Uterus (tissue), 4 donors: ENCODE results near the gene RTCA. TPM values are rescaled to one million over a fixed set of nuclear protein-coding genes. Genes with fewer than 3 reads are reported as not detected.
"Not testable (repeated sequence)": the region's sequence is repeated elsewhere in the genome, so short reads cannot be mapped to it uniquely, and the experiment has no call there.

ENCODE experiments used
- DNase-seq, 2 donors: peaks; one replicate each; pipeline ENCODE4 v3.0.0-alpha.2; 2019 to 2020
- H3K27ac ChIP-seq, 2 donors: fragments of 200-600 bp; sonication (generic); 1 replicate in 1 of 2; 2 replicates in 1 of 2; pipeline ENCODE4 v1.5.1; 2016 to 2018
- H3K27me3 ChIP-seq, 2 donors: fragments of 200-600 bp; sonication (generic); one replicate each; pipeline ENCODE4 v1.5.1; 2018 to 2019; ENCODE audit warnings: control low read depth in 1 of 2
- H3K36me3 ChIP-seq, 2 donors: fragments of 200-600 bp; sonication (generic); one replicate each; pipeline ENCODE4 v1.5.1; 2019; ENCODE audit warnings: control low read depth in 1 of 2
- H3K4me1 ChIP-seq, 2 donors: fragments of 200-600 bp; sonication (generic); one replicate each; pipeline ENCODE4 v1.5.1; 2018 to 2019; ENCODE audit warnings: control low read depth in 1 of 2
- H3K4me3 ChIP-seq, 2 donors: fragments of 200-600 bp; sonication (generic); 1 replicate in 1 of 2; 2 replicates in 1 of 2; pipeline ENCODE4 v1.5.1; 2018 to 2019; ENCODE audit warnings: mild to moderate bottlenecking in 1 of 2
- H3K9me3 ChIP-seq, 2 donors: fragments of 200-600 bp; sonication (generic); one replicate each; pipeline ENCODE4 v1.5.1; 2019; ENCODE audit warnings: control low read depth in 1 of 2
- CTCF ChIP-seq, 4 experiments: fragments of 200-600 bp in 2 of 4; fragments of 450-650 bp in 2 of 4; sonication (generic) in 2 of 4; IDR thresholded peaks; one replicate each; pipeline ENCODE4 v1.5.1; 2016 to 2019; ENCODE audit warnings: antibody characterized with exemption in 4 of 4, mild to moderate bottlenecking in 2 of 4, moderate library complexity in 1 of 4
- POLR2A ChIP-seq, 2 donors: fragments of 450-650 bp; IDR thresholded peaks; one replicate each; pipeline ENCODE4 v1.6.1; 2016; ENCODE audit warnings: antibody characterized with exemption in 2 of 2, mild to moderate bottlenecking in 1 of 2, moderate library complexity in 1 of 2
- intact Hi-C: fragments of 100-400 bp; cut with DNase I; formaldehyde crosslinking; loops from one replicate; pipeline ENCODE4 v1.15.1; 2023; ENCODE audit warnings: low total_unique reads
- total RNA-seq, 4 donors: library from RNA; depleted of rRNA in 3 of 4; stranded (reverse); fragments of >200 nt in 3 of 4; gene quantifications; one replicate each; pipeline versions ENCODE4 v1.1.0 to v1.2.4, GENCODE V29; 2014 to 2023
- donor health status: DM: yes; HTN: yes; CAD: no.

The RTCA gene
- total RNA-seq, 4 donors from 2014 or later: 8.7 to 29.5 (median 14.8) TPM

GRCh38 chr1:100229681-100230443 lies 36.2 kb upstream of the RTCA start:
- no peak for DNase-seq
- intact Hi-C loops: no loop called here
- Histone ChIP-seq H3K27ac (no peak overlapping the region), H3K4me1 (no peaks in the 10 kb centered on the region), H3K27me3 (no peaks in the 10 kb centered on the region), H3K9me3 (no peaks in the 10 kb centered on the region), H3K4me3 (no peak overlapping the region), H3K36me3 (peaks cover 0 to 1% of the 10 kb centered on the region in 2 donors)
- no peak for TF ChIP-seq CTCF (IDR thresholded peaks at IDR 0.05)
- TF ChIP-seq POLR2A (IDR thresholded peaks at IDR 0.05): no peak

GRCh38 chr1:100230765-100231164 lies 35.3 kb upstream of the RTCA start:
- DNase-seq: no peak
- intact Hi-C loops: no loop called here
- H3K36me3 ChIP-seq: peaks cover 0 to 1% of the 10 kb centered on the region in 2 donors

GRCh38 chr1:100231721-100232120 lies 34.3 kb upstream of the RTCA start:
- TF ChIP-seq POLR2A (IDR thresholded peaks at IDR 0.05): no peak
- no peak for TF ChIP-seq CTCF (IDR thresholded peaks at IDR 0.05)
- H3K36me3 ChIP-seq: no peaks in the 10 kb centered on the region
- no peaks in the 10 kb centered on the region for H3K4me1 ChIP-seq
- H3K27ac ChIP-seq: no peak overlapping the region
- H3K4me3 ChIP-seq: no peak overlapping the region
- no peaks in the 10 kb centered on the region for H3K27me3 ChIP-seq
- intact Hi-C loops: no loop called here
- no peak for DNase-seq
- H3K9me3 ChIP-seq: no peaks in the 10 kb centered on the region

More at GRCh38 chr1:100230765-100231164, 35.3 kb upstream of the RTCA start:
- Histone ChIP-seq H3K4me1 (no peaks in the 10 kb centered on the region), H3K27ac (no peak overlapping the region), H3K4me3 (no peak overlapping the region), H3K27me3 (no peaks in the 10 kb centered on the region), H3K9me3 (no peaks in the 10 kb centered on the region)
- TF ChIP-seq POLR2A (IDR thresholded peaks at IDR 0.05) (no peak), CTCF (IDR thresholded peaks at IDR 0.05) (no peak)

GRCh38 chr1:100232156-100232555 lies 33.9 kb upstream of the RTCA start:
- Histone ChIP-seq H3K36me3 (no peaks in the 10 kb centered on the region), H3K27ac (no peak overlapping the region), H3K27me3 (no peaks in the 10 kb centered on the region), H3K9me3 (no peaks in the 10 kb centered on the region), H3K4me3 (no peak overlapping the region), H3K4me1 (no peaks in the 10 kb centered on the region)
- DNase-seq: no peak
- intact Hi-C loops: no loop called here
- TF ChIP-seq CTCF (IDR thresholded peaks at IDR 0.05) (no peak), POLR2A (IDR thresholded peaks at IDR 0.05) (no peak)

- H3K27ac ChIP-seq, H3K27me3 ChIP-seq, H3K9me3 ChIP-seq, H3K36me3 ChIP-seq, DNase-seq, H3K4me1 ChIP-seq, intact Hi-C loops, H3K4me3 ChIP-seq: not testable (repeated sequence)
Observed at GRCh38 chr1:100233566-100233965, 32.5 kb upstream of the RTCA start.
